ENCODE data around the gene ELMO2. TPM values are rescaled to one million over a fixed set of nuclear protein-coding genes. Genes with fewer than 3 reads are reported as not detected.

Gene ELMO2
- total RNA-seq, 2 donors from 2014 or later = 47.7 to 117 TPM

DNA sequence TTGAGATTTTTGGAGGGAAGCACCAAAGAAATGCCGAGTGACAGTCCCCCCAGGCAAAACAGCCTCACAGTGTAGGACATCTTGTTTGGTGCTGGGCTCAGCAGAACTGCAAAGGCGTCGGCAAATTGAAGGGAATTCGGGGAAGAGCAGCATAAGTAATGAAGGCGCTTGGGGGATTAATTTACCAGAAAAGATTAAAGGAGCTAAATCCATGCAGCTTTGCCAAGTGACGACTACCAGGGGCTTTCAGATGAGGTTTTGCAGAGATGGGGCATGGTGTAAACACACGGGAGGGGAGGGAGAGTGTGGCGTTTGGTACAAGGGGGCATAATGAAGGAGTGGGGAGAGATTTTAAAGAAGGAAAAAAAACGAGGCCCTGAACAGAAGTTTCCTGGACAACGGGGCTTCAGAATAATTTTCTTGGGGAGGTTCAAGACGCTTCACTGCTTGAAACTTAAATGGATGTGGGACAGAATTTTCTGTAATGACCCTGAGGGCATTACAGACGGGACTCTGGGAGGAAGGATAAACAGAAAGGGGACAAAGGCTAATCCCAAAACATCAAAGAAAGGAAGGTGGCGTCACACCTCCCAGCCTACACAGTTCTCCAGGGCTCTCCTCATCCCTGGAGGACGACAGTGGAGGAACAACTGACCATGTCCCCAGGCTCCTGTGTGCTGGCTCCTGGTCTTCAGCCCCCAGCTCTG lies 52.8 kb downstream of the ELMO2 start:
- no peak for TF ChIP-seq CTCF (IDR thresholded peaks at IDR 0.05)
- Histone ChIP-seq H3K4me1 (replicated peaks) (peaks cover 3% of the 10 kb centered on the region), H3K36me3 (no peaks in the 10 kb centered on the region), H3K27ac (no peak overlapping the region), H3K9me3 (no peaks in the 10 kb centered on the region), H3K4me3 (no peak overlapping the region), H3K27me3 (replicated peaks; ENCODE audit: insufficient read depth) (no peaks in the 10 kb centered on the region)
- intact Hi-C loops (cut with DNase I) = loop anchor here (10.0 kb wide), 1 partner anchor 331 kb away; the partner anchor contains the start of gene TP53RK
- 69% methylated on average over 14 of the region's 14 CpGs for WGBS
- DNase-seq (ENCODE audit: low spot score) = no peak

DNA sequence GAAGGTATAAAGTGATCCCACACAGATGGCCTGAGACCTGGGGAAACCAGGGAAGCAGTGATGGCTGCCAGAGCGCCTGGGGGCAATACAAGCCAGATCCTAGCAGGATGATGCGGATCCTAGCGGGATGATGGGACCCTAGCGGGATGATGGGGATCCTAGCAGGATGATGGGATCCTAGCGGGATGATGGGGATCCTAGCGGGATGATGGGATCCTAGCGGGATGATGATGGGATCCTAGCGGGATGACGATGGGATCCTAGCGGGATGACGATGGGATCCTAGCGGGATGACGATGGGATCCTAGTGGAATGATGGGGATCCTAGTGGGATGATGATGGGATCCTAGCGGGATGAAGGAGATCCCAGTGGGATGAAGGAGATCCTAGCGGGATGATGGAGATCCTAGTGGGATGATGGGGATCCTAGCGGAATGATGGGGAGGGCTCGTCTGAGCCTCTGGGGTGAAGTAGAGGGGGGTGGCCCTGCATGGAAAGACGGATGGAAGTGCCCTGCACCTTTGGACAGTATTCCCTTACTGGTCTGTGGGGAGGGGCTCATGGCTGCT lies 54.0 kb downstream of the ELMO2 start:
- peaks cover 3% of the 10 kb centered on the region for H3K4me1 ChIP-seq (replicated peaks)
- H3K9me3 ChIP-seq = no peaks in the 10 kb centered on the region
- TF ChIP-seq POLR2AphosphoS5 (IDR thresholded peaks at IDR 0.05) = no peak
- no peak for TF ChIP-seq CTCF (IDR thresholded peaks at IDR 0.05)
- no peak for TF ChIP-seq POLR2A (IDR thresholded peaks at IDR 0.05)
- no peak for DNase-seq (ENCODE audit: low spot score)
- H3K4me3 ChIP-seq = no peak overlapping the region
- H3K36me3 ChIP-seq = no peaks in the 10 kb centered on the region
- intact Hi-C loops (cut with DNase I) = loop anchor here (10.0 kb wide), 1 partner anchor 332 kb away; the partner anchor contains the start of gene TP53RK
- no peaks in the 10 kb centered on the region for H3K27me3 ChIP-seq (replicated peaks; ENCODE audit: insufficient read depth)
- no peak overlapping the region for H3K27ac ChIP-seq
- 88% methylated on average over 18 of the region's 18 CpGs for WGBS

DNA sequence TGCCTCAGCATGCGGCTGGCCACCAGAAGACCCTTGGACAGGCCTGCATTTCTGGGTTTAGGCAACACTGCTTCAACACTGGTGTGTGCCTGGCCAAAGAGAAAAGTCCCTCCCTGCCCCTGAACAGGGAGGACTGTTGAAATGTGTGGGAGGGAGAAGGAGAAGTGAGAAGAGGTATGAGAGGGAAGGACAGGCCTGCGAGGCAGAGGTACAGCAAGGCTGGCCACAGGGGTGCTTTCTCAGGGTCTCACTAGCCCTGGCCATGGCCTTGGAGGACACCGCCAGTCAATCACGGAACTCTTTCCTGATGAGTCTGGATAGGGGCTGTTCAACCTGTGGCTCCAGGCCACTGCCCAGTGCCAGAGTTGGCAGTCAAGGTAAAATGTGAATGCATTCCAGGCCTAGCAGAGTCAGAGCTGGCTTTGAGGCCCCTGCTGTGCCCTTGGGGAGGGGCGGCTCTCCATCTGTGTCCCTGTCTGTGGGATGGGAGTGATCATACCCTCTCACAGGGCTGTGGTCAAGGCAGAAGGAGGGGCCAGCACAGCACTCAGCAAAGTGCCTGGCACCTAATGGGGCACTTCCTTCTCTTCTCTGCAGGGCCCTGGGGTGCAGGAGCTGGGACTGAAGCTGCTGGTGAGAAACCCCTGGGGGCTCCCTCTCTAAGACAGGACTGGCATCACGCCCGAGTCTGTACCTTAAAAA lies 54.9 kb downstream of the ELMO2 start:
- Histone ChIP-seq H3K9me3 (no peaks in the 10 kb centered on the region), H3K27me3 (replicated peaks; ENCODE audit: insufficient read depth) (no peaks in the 10 kb centered on the region), H3K27ac (no peak overlapping the region), H3K4me3 (no peak overlapping the region), H3K4me1 (replicated peaks) (no peaks in the 10 kb centered on the region), H3K36me3 (no peaks in the 10 kb centered on the region)
- intact Hi-C loops (cut with DNase I) = loop anchor here (10.0 kb wide), 1 partner anchor 333 kb away; the partner anchor contains the start of gene TP53RK
- no peak for TF ChIP-seq POLR2AphosphoS5 (IDR thresholded peaks at IDR 0.05)
- no peak for TF ChIP-seq CTCF (IDR thresholded peaks at IDR 0.05)
- TF ChIP-seq POLR2A (IDR thresholded peaks at IDR 0.05) = no peak
- WGBS = 88% methylated on average over 7 of the region's 7 CpGs
- DNase-seq (ENCODE audit: low spot score) = no peak

- Histone ChIP-seq H3K9me3 (no peaks in the 10 kb centered on the region), H3K4me1 (replicated peaks) (no peaks in the 10 kb centered on the region), H3K36me3 (no peaks in the 10 kb centered on the region), H3K27ac (no peak overlapping the region), H3K4me3 (no peak overlapping the region), H3K27me3 (replicated peaks; ENCODE audit: insufficient read depth) (no peaks in the 10 kb centered on the region)
- intact Hi-C loops (cut with DNase I) = loop anchor here (10.0 kb wide), 1 partner anchor 334 kb away; the partner anchor contains the start of gene TP53RK
- no peak for DNase-seq (ENCODE audit: low spot score)
- TF ChIP-seq CTCF (IDR thresholded peaks at IDR 0.05) = no peak
- TF ChIP-seq POLR2AphosphoS5 (IDR thresholded peaks at IDR 0.05) = no peak
- TF ChIP-seq POLR2A (IDR thresholded peaks at IDR 0.05) = no peak
- WGBS = 85% methylated on average over 8 of the region's 8 CpGs
Measured at GRCh38 chr20:46350986-46351267, 55.5 kb downstream of the ELMO2 start.

Measured in prostate gland (tissue), 2 donors.